Activated CD8-positive, alpha-beta T cell treated with anti-CD3 and anti-CD28 coated beads for 36 hours (primary cell): ENCODE data around the gene SOX5. TPM values are rescaled to one million over a fixed set of nuclear protein-coding genes. Genes with fewer than 3 reads are reported as not detected.
"Not testable (repeated sequence)": the region's sequence is repeated elsewhere in the genome, so short reads cannot be mapped to it uniquely, and the experiment has no call there.

Source experiments
- ATAC-seq: fragments of 200-7000 bp; cut with Tn5 transposase; one replicate; pipeline ENCODE4 v1.10.0; 2021; ENCODE audit warnings: mild to moderate bottlenecking, moderate library complexity
- CTCF ChIA-PET: fragments of 350-600 bp; sonication (Branson Sonifier 250); formaldehyde crosslinking; loops from one replicate; lab custom pipeline; 2021; ENCODE audit warnings: antibody characterized with exemption; lab: Charles Lee
- POLR2A ChIA-PET: fragments of 350-600 bp; sonication (Branson Sonifier 250); formaldehyde crosslinking; loops from one replicate; lab custom pipeline; 2021; ENCODE audit warnings: antibody characterized with exemption; lab: Charles Lee
- DNase-seq: peaks from one replicate; pipeline ENCODE4 v3.0.0-alpha.2; 2020
- H3K27ac Mint-ChIP-seq: one replicate; pipeline ENCODE4 v1.8.0; 2021; ENCODE audit warnings: mild to moderate bottlenecking, mixed read lengths
- H3K27me3 Mint-ChIP-seq: one replicate; pipeline ENCODE4 v1.8.0; 2021; ENCODE audit warnings: mixed read lengths
- H3K36me3 Mint-ChIP-seq: one replicate; pipeline ENCODE4 v1.8.0; 2021; ENCODE audit warnings: low read depth, mixed read lengths
- H3K4me1 Mint-ChIP-seq: one replicate; pipeline ENCODE4 v1.8.0; 2021; ENCODE audit warnings: low read depth, mixed read lengths
- H3K4me3 Mint-ChIP-seq: one replicate; pipeline ENCODE4 v1.8.0; 2021; ENCODE audit warnings: mild to moderate bottlenecking, moderate library complexity, mixed read lengths
- H3K9me3 Mint-ChIP-seq: one replicate; pipeline ENCODE4 v1.8.0; 2021; ENCODE audit warnings: mixed read lengths
- CTCF ChIP-seq: fragments of 200-600 bp; IDR thresholded peaks from one replicate; pipeline ENCODE4 v1.8.0; 2022; ENCODE audit warnings: antibody characterized with exemption, mild to moderate bottlenecking
- intact Hi-C: fragments of 100-400 bp; cut with micrococcal nuclease; formaldehyde crosslinking; loops from one replicate; pipeline ENCODE4 v1.10.0; 2022
- total RNA-seq, 2 experiments: library from RNA; stranded (reverse); gene quantifications; one replicate each; pipeline ENCODE4 v1.2.3, GENCODE V29; 2021

SOX5 gene
- total RNA-seq, 2 experiments from 2014 or later = not detected

GRCh38 chr12:23843958-23844357 lies 105.5 kb downstream of the SOX5 start:
- intact Hi-C loops = no loop called here
- Mint-ChIP-seq H3K27ac (no peak overlapping the region), H3K27me3 (no peaks in the 10 kb centered on the region), H3K36me3 (no peaks in the 10 kb centered on the region), H3K4me1 (no peaks in the 10 kb centered on the region), H3K4me3 (no peak overlapping the region), H3K9me3 (peaks cover 4% of the 10 kb centered on the region)
- CTCF ChIA-PET = no interaction called here
- POLR2A ChIA-PET = no interaction called here
- DNase-seq (no peak), ATAC-seq (no peak)
- TF ChIP-seq CTCF = no peak

GRCh38 chr12:23834076-23834475 lies 115.4 kb downstream of the SOX5 start:
- TF ChIP-seq CTCF = no peak
- no peaks in the 10 kb centered on the region for H3K36me3 Mint-ChIP-seq
- ATAC-seq = no peak
- DNase-seq = no peak
- H3K9me3 Mint-ChIP-seq = no peaks in the 10 kb centered on the region
- ChIA-PET CTCF (no interaction called here), POLR2A (no interaction called here)
- no peaks in the 10 kb centered on the region for H3K27me3 Mint-ChIP-seq
- no peak overlapping the region for H3K4me3 Mint-ChIP-seq
- H3K27ac Mint-ChIP-seq = no peak overlapping the region
- intact Hi-C loops = no loop called here
- no peaks in the 10 kb centered on the region for H3K4me1 Mint-ChIP-seq

- intact Hi-C loops = no loop called here
- H3K4me1 Mint-ChIP-seq = no peaks in the 10 kb centered on the region
- DNase-seq = no peak
- ChIA-PET POLR2A (no interaction called here), CTCF (no interaction called here)
- H3K36me3 Mint-ChIP-seq = no peaks in the 10 kb centered on the region
- no peak for ATAC-seq
- no peak overlapping the region for H3K27ac Mint-ChIP-seq
- no peak overlapping the region for H3K4me3 Mint-ChIP-seq
- TF ChIP-seq CTCF = no peak
- H3K9me3 Mint-ChIP-seq = no peaks in the 10 kb centered on the region
- no peaks in the 10 kb centered on the region for H3K27me3 Mint-ChIP-seq
These were observed 117.7 kb downstream of the SOX5 start for GRCh38 chr12:23831739-23832138.

- Mint-ChIP-seq H3K27me3 (no peaks in the 10 kb centered on the region), H3K27ac (no peak overlapping the region), H3K36me3 (no peaks in the 10 kb centered on the region), H3K9me3 (no peaks in the 10 kb centered on the region), H3K4me1 (no peaks in the 10 kb centered on the region), H3K4me3 (no peak overlapping the region)
- ChIA-PET CTCF (no interaction called here), POLR2A (no interaction called here)
- no peak for TF ChIP-seq CTCF
- ATAC-seq = no peak
- intact Hi-C loops = no loop called here
- DNase-seq = no peak
These were observed 119.3 kb downstream of the SOX5 start for GRCh38 chr12:23830210-23830609.

GRCh38 chr12:23827353-23827752 lies 122.1 kb downstream of the SOX5 start:
- no peaks in the 10 kb centered on the region for H3K27me3 Mint-ChIP-seq
- H3K27ac Mint-ChIP-seq = no peak overlapping the region
- H3K4me3 Mint-ChIP-seq = no peak overlapping the region
- no peaks in the 10 kb centered on the region for H3K9me3 Mint-ChIP-seq
- no peak for ATAC-seq
- no peaks in the 10 kb centered on the region for H3K4me1 Mint-ChIP-seq
- DNase-seq = no peak
- TF ChIP-seq CTCF = no peak
- no peaks in the 10 kb centered on the region for H3K36me3 Mint-ChIP-seq
- POLR2A ChIA-PET = no interaction called here
- CTCF ChIA-PET = no interaction called here
- intact Hi-C loops = no loop called here

DNA sequence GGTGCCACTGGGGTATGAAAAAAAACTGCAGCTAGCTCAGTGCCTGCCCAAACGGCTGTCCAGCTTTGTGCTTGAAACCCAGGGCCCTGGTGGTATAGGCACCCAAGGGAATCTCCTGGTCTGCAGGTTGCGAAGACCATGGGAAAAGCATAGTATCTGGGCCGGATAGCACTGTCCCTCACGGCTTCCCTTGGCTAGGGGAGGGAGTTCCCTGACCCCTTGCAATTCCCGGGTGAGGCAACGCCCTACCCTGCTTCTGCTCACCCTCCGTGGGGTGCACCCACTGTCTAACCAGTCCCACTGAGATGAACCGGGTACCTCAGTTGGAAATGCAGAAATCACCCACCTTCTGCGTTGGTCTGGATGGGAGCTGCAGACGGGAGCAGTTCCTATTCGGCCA lies 124.3 kb downstream of the SOX5 start:
- intact Hi-C loops, ATAC-seq, H3K27me3 Mint-ChIP-seq, H3K9me3 Mint-ChIP-seq, POLR2A ChIA-PET, H3K36me3 Mint-ChIP-seq, H3K4me1 Mint-ChIP-seq, DNase-seq, CTCF ChIA-PET, H3K27ac Mint-ChIP-seq, H3K4me3 Mint-ChIP-seq: not testable (repeated sequence)
